Measurements from ENCODE around the gene GPR65.

DNA sequence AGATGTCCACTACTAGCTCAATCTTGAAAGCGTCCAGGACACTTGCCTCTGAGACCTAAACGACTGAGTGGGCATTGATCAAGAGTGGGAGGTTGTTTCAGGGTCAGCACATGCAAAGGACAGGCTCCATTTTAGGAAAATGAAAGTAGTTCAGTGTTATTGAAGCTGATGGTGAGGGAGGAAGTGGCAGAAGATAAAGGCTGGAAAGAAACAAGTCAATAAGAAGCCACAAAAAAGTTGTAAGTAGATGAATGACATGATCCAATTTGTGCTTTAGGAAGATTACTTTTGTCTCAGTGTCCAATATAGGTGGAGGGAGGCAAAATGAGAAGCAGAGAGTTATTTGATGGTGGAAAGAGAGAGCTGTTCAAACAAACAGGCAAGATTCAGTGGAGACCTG, 22.0 kb downstream of the GPR65 start:
- TF ChIP-seq, protein P1, sequence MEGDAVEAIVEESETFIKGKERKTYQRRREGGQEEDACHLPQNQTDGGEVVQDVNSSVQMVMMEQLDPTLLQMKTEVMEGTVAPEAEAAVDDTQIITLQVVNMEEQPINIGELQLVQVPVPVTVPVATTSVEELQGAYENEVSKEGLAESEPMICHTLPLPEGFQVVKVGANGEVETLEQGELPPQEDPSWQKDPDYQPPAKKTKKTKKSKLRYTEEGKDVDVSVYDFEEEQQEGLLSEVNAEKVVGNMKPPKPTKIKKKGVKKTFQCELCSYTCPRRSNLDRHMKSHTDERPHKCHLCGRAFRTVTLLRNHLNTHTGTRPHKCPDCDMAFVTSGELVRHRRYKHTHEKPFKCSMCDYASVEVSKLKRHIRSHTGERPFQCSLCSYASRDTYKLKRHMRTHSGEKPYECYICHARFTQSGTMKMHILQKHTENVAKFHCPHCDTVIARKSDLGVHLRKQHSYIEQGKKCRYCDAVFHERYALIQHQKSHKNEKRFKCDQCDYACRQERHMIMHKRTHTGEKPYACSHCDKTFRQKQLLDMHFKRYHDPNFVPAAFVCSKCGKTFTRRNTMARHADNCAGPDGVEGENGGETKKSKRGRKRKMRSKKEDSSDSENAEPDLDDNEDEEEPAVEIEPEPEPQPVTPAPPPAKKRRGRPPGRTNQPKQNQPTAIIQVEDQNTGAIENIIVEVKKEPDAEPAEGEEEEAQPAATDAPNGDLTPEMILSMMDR (conservative IDR thresholded peaks at IDR 0.05; ENCODE audit: low read depth in 2 of 2) = no peak
- TF ChIP-seq NANOG (IDR thresholded peaks at IDR 0.05; ENCODE audit: borderline replicate concordance) = no peak
- TF ChIP-seq EZH2 (IDR thresholded peaks at IDR 0.05; ENCODE audit: low read depth, unreplicated experiment) = no peak
- TF ChIP-seq EZH2phosphoT487 (IDR thresholded peaks at IDR 0.05; ENCODE audit: unreplicated experiment) = no peak
- no peak for TF ChIP-seq CREB1 (CRISPR knock-in tag; IDR thresholded peaks at IDR 0.05; ENCODE audit: low read depth)
- TF ChIP-seq POLR2AphosphoS5 (IDR thresholded peaks at IDR 0.05; ENCODE audit: low read depth) = no peak
- TF ChIP-seq REST (IDR thresholded peaks at IDR 0.05; ENCODE audit: unreplicated experiment) = no peak
- TF ChIP-seq STAT1 (IDR thresholded peaks at IDR 0.05; ENCODE audit: unreplicated experiment) = no peak
- TF ChIP-seq JUNB (IDR thresholded peaks at IDR 0.05; ENCODE audit: unreplicated experiment) = no peak
- TF ChIP-seq ZNF331 (CRISPR knock-in tag; IDR thresholded peaks at IDR 0.05; ENCODE audit: low read depth) = no peak

Measured in GM23338 (cell line).